Measurements from ENCODE around the gene ARHGAP15. TPM values are rescaled to one million over a fixed set of nuclear protein-coding genes. Genes with fewer than 3 reads are reported as not detected.

The ARHGAP15 gene
- polyA plus RNA-seq, 1 donor = 16.4 TPM

DNA sequence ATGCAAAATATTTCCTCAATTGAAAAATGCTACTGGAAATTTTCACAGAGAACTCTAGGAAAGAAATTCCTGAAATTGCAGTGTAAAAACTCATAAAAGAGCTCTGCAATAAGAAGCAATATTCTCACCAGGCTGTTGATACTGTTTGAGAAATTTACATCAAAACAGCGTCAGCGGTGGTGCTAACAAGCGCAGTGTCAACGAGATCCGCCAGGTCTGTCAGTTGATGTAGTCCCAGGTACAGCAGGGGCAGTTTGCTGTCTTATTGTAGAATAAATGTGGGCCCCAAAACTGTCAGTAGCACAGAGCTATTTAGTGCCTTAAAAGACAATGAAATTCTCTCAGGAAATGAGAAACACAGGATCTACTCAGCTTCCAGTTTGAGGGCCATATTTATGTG, 611.2 kb downstream of the ARHGAP15 start:
- no peaks in the 10 kb centered on the region for H3K4me1 ChIP-seq (ENCODE audit: control insufficient read depth, insufficient read depth, low read length)
- H3K9me3 ChIP-seq (ENCODE audit: control insufficient read depth, low read depth, low read length) = no peaks in the 10 kb centered on the region
- H3K36me3 ChIP-seq (ENCODE audit: control insufficient read depth, insufficient read depth, low read length) = no peaks in the 10 kb centered on the region
- WGBS (ENCODE audit: insufficient coverage, low lambda C conversion rate) = 97% methylated on average over 5 of the region's 5 CpGs
- H3K4me3 ChIP-seq (ENCODE audit: low read length) = no peak overlapping the region
- no peak for DNase-seq
- no peak overlapping the region for H3K27ac ChIP-seq (ENCODE audit: low read length)
- H3K27me3 ChIP-seq (ENCODE audit: control insufficient read depth, insufficient read depth, low read length) = no peaks in the 10 kb centered on the region

DNA sequence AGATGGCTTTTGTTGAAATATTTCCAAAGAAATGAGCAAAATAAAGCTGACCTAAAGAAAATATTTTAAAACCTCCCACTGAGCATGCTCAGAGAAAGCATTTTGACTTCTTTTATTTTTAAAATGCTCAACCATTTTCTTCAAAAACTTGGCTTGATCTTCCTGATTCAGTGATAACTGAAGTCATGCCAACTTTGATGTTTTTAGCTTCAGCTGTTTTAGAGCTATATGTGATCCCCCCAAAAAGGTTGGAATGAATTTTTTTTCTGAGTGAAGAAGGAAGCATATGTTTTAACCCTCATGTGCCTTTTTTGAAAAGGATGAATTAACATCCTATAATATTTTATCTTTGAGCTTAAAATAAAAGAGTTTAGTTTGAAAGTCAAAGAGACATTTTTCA, 612.0 kb downstream of the ARHGAP15 start:
- Histone ChIP-seq H3K36me3 (ENCODE audit: control insufficient read depth, insufficient read depth, low read length) (no peaks in the 10 kb centered on the region), H3K27me3 (ENCODE audit: control insufficient read depth, insufficient read depth, low read length) (no peaks in the 10 kb centered on the region), H3K27ac (ENCODE audit: low read length) (no peak overlapping the region), H3K4me1 (ENCODE audit: control insufficient read depth, insufficient read depth, low read length) (no peaks in the 10 kb centered on the region), H3K4me3 (ENCODE audit: low read length) (no peak overlapping the region), H3K9me3 (ENCODE audit: control insufficient read depth, low read depth, low read length) (no peaks in the 10 kb centered on the region)
- DNase-seq = no peak

DNA sequence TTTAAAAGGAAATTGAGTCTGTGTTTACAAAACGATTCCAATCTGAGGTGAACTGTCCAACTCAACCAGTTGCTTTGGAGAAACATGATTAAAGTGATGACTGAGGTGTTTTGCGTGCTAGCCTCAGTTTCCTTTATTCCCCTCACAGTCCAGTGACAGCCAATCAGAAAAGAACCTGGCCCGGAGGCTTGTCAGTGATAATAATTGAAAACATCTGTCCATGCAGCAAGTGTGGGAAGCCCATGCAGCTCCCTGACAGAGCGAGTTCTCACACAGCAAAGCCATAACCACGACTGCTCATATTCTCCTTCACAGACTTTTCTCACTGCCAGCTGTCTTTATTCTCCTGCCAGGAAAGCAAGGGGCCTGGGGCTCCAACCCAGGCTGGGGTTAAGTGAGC, 613.4 kb downstream of the ARHGAP15 start:
- Histone ChIP-seq H3K9me3 (ENCODE audit: control insufficient read depth, low read depth, low read length) (no peaks in the 10 kb centered on the region), H3K27me3 (ENCODE audit: control insufficient read depth, insufficient read depth, low read length) (no peaks in the 10 kb centered on the region), H3K4me3 (ENCODE audit: low read length) (no peak overlapping the region), H3K27ac (ENCODE audit: low read length) (no peak overlapping the region), H3K4me1 (ENCODE audit: control insufficient read depth, insufficient read depth, low read length) (no peaks in the 10 kb centered on the region), H3K36me3 (ENCODE audit: control insufficient read depth, insufficient read depth, low read length) (no peaks in the 10 kb centered on the region)
- no peak for DNase-seq
- 83% methylated on average over 1 of the region's 5 CpGs for WGBS (ENCODE audit: insufficient coverage, low lambda C conversion rate)

DNA sequence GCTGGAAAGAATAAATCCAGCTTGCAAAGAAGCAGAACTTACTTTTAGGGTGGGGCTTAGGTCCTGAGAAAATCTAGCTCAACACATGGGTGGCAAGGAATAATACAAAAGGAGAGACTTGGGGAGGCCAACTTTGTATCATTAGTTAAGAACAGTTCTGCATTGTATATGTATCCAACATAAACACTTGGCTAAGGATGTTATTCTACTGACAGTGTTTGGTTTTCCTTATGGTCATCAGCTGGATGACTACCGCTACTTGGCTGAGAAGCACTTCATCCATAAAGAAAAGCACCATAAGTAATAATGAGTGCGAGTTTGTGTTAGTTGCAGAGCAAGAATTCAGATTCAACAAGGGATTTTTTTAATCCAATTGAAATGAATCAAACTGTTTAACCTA, 614.9 kb downstream of the ARHGAP15 start:
- Histone ChIP-seq H3K4me3 (ENCODE audit: low read length) (no peak overlapping the region), H3K27me3 (ENCODE audit: control insufficient read depth, insufficient read depth, low read length) (no peaks in the 10 kb centered on the region), H3K36me3 (ENCODE audit: control insufficient read depth, insufficient read depth, low read length) (no peaks in the 10 kb centered on the region), H3K27ac (ENCODE audit: low read length) (no peak overlapping the region), H3K4me1 (ENCODE audit: control insufficient read depth, insufficient read depth, low read length) (no peaks in the 10 kb centered on the region), H3K9me3 (ENCODE audit: control insufficient read depth, low read depth, low read length) (no peaks in the 10 kb centered on the region)
- no CpG with 5 or more reads among the region's 2 CpGs for WGBS (ENCODE audit: insufficient coverage, low lambda C conversion rate)
- DNase-seq = no peak

DNA sequence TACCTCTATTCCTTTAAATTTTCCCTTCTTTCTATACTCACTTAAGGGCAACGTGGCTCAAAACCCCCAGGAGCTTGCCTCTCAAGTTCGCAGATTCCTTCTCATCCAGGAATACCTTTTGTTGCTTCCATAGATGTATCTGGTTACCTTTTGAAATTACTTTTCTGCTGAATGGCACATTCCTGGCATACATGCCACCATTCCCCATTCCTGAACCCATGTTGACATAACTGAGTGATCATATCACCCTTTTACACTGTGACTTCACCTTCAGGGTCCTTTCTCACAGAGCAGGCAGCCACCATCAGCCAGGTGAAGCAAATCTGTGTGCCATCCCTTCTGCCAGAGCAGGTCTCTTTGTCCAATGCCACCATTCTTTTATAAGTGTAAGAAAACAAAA, 615.8 kb downstream of the ARHGAP15 start:
- no peaks in the 10 kb centered on the region for H3K9me3 ChIP-seq (ENCODE audit: control insufficient read depth, low read depth, low read length)
- no peak for DNase-seq
- no peaks in the 10 kb centered on the region for H3K4me1 ChIP-seq (ENCODE audit: control insufficient read depth, insufficient read depth, low read length)
- H3K36me3 ChIP-seq (ENCODE audit: control insufficient read depth, insufficient read depth, low read length) = no peaks in the 10 kb centered on the region
- no peaks in the 10 kb centered on the region for H3K27me3 ChIP-seq (ENCODE audit: control insufficient read depth, insufficient read depth, low read length)
- no peak overlapping the region for H3K4me3 ChIP-seq (ENCODE audit: low read length)
- 90% methylated on average over 2 of the region's 2 CpGs for WGBS (ENCODE audit: insufficient coverage, low lambda C conversion rate)
- no peak overlapping the region for H3K27ac ChIP-seq (ENCODE audit: low read length)

DNA sequence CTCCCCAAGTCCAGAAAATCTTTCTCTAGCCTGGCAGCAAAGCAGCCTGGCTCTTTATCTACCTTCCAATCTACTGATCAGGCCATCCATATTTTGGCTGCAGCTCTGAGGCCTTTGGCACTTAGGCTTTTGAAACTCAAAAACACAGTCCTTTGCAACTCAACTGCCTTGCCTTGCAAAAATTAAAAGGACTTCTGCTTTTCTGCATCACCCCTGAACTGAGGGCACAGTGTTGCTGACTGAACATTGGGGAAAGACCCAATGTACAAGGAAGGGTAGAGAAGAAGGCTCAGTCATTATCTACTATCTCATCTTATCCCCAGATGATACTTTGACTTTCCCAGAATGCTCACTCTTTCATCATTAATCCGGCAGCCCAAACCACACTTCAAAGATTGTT, 625.5 kb downstream of the ARHGAP15 start:
- H3K27ac ChIP-seq (ENCODE audit: low read length) = no peak overlapping the region
- H3K27me3 ChIP-seq (ENCODE audit: control insufficient read depth, insufficient read depth, low read length) = no peaks in the 10 kb centered on the region
- no peaks in the 10 kb centered on the region for H3K9me3 ChIP-seq (ENCODE audit: control insufficient read depth, low read depth, low read length)
- no peaks in the 10 kb centered on the region for H3K36me3 ChIP-seq (ENCODE audit: control insufficient read depth, insufficient read depth, low read length)
- H3K4me1 ChIP-seq (ENCODE audit: control insufficient read depth, insufficient read depth, low read length) = no peaks in the 10 kb centered on the region
- H3K4me3 ChIP-seq (ENCODE audit: low read length) = no peak overlapping the region
- no peak for DNase-seq
- 100% methylated on average over 1 of the region's 1 CpG for WGBS (ENCODE audit: insufficient coverage, low lambda C conversion rate)

DNA sequence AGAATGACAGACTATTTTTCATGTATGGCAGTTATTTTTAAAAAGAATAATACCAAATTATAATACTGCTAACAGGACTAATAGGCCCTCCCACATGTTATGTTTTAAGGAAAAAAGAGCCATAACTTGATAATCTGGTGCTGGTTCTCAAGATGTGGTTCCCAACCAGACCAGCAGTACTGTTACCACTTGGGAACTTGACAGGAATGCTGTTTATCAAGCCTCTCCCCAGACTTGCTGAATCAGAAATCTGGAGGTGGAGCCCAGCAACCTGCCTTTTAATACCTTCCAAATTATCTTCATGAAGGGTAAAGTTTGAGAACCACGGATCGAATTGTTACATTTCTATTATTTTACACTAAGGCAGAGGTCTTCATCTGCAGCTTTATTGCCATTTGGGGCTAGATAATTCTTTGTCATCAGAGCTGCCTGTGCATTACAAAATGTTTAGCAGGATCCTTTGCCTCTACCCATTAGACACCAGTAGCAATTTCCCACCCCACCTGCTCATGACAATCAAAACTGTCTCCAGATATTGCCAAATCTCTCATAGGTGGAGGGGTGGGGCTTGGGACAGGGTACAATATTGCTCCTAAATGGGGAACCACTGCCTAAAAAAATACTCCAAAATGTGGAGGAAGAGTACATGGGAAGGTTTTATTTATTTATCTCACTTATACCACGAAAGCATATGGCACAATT, 629.6 kb downstream of the ARHGAP15 start:
- Histone ChIP-seq H3K27ac (ENCODE audit: low read length) (no peak overlapping the region), H3K27me3 (ENCODE audit: control insufficient read depth, insufficient read depth, low read length) (no peaks in the 10 kb centered on the region)
- no CpG with 5 or more reads among the region's 3 CpGs for WGBS (ENCODE audit: insufficient coverage, low lambda C conversion rate)

DNA sequence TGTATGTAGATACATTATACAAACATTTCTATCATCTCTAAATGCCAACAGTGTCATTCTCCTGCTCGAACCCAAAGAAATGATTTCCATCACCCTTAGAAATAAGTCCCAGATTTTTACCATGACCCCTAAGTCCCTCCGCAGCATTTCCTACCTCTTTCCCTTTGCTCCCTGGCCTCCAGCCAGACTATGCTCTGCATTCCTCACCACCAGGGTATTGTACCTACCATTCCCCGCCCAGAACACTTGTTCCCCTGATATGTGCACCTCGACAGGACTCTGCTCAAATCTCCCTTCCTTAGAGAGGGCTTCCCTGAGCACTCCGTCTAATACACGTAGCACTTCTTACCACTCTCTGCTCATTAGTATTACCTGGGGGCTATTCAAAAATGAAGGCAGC, 630.2 kb downstream of the ARHGAP15 start:
- Histone ChIP-seq H3K4me3 (ENCODE audit: low read length) (no peak overlapping the region), H3K27me3 (ENCODE audit: control insufficient read depth, insufficient read depth, low read length) (no peaks in the 10 kb centered on the region), H3K36me3 (ENCODE audit: control insufficient read depth, insufficient read depth, low read length) (no peaks in the 10 kb centered on the region), H3K27ac (ENCODE audit: low read length) (no peak overlapping the region), H3K9me3 (ENCODE audit: control insufficient read depth, low read depth, low read length) (no peaks in the 10 kb centered on the region), H3K4me1 (ENCODE audit: control insufficient read depth, insufficient read depth, low read length) (peaks cover 8% of the 10 kb centered on the region)
- DNase-seq = peak in 1 of 2 donors; percentile 37
- WGBS (ENCODE audit: insufficient coverage, low lambda C conversion rate) = 0% methylated on average over 1 of the region's 6 CpGs

More for the DNA sequence above, 629.6 kb downstream of the ARHGAP15 start:
- H3K4me3 ChIP-seq (ENCODE audit: low read length) = no peak overlapping the region
- H3K9me3 ChIP-seq (ENCODE audit: control insufficient read depth, low read depth, low read length) = no peaks in the 10 kb centered on the region
- peaks cover 4% of the 10 kb centered on the region for H3K4me1 ChIP-seq (ENCODE audit: control insufficient read depth, insufficient read depth, low read length)
- no peaks in the 10 kb centered on the region for H3K36me3 ChIP-seq (ENCODE audit: control insufficient read depth, insufficient read depth, low read length)
- no peak for DNase-seq

DNA sequence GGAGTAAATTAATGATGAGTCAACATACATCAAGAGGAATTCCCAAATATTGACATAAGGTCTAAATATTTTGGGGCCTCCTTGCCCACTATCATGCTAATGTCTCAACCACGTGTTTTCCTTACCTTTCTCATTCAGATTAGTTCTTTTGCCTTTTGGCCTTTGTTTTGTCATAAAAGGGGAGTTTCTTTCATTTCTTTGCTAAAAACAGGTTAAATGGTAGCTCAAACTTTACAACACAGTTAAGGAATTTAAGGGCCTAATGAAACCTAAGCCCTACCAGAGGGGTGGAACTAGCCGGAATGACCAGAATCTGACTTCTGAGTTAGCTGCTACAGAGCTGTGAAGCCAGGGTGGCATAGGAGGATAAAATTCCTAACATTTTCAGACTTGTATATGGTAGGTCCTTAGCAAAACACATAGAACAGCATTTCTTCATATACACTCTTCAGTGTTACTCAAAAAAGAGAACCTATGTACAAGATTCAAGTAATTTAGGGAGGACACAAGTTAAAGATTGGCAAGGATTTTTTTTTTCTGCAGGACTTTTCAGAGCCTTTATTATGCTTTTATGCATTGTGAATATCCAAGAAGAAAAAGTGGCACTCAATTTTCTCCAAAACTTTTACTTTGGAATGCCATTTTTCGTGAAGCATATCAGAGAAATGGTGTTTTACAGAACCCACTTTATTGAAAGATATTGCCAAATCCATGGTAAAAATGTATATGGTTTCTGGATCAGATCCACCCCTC, 633.1 kb downstream of the ARHGAP15 start:
- Histone ChIP-seq H3K36me3 (ENCODE audit: control insufficient read depth, insufficient read depth, low read length) (no peaks in the 10 kb centered on the region), H3K27ac (ENCODE audit: low read length) (no peak overlapping the region), H3K4me3 (ENCODE audit: low read length) (no peak overlapping the region), H3K4me1 (ENCODE audit: control insufficient read depth, insufficient read depth, low read length) (peaks cover 10% of the 10 kb centered on the region), H3K27me3 (ENCODE audit: control insufficient read depth, insufficient read depth, low read length) (no peaks in the 10 kb centered on the region), H3K9me3 (ENCODE audit: control insufficient read depth, low read depth, low read length) (no peaks in the 10 kb centered on the region)
- DNase-seq = no peak
- 69% methylated on average over 2 of the region's 3 CpGs for WGBS (ENCODE audit: insufficient coverage, low lambda C conversion rate)

DNA sequence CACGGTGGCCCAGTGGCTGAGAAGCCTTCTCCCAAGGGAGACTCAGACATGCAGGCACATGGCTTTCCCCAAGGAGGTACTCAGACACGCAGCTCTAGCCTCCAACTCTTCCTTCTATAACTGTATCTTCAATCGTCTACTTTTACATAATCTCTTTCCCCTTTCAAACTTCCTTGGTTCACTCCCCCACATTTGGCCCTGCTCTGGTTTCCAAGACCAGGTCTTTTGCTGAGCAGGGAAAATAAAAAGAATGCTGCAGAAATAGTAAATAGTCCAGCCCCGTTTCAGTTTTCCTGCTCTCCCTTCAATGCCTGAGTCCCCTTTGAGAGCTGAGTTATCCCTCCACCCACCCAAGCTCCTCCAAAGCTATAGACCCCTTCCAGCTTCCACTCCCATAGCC, 635.0 kb downstream of the ARHGAP15 start:
- Histone ChIP-seq H3K27me3 (ENCODE audit: control insufficient read depth, insufficient read depth, low read length) (no peaks in the 10 kb centered on the region), H3K4me1 (ENCODE audit: control insufficient read depth, insufficient read depth, low read length) (peaks cover 10% of the 10 kb centered on the region), H3K27ac (ENCODE audit: low read length) (no peak overlapping the region), H3K4me3 (ENCODE audit: low read length) (no peak overlapping the region), H3K9me3 (ENCODE audit: control insufficient read depth, low read depth, low read length) (no peaks in the 10 kb centered on the region), H3K36me3 (ENCODE audit: control insufficient read depth, insufficient read depth, low read length) (no peaks in the 10 kb centered on the region)
- no peak for DNase-seq
- 67% methylated on average over 2 of the region's 4 CpGs for WGBS (ENCODE audit: insufficient coverage, low lambda C conversion rate)

DNA sequence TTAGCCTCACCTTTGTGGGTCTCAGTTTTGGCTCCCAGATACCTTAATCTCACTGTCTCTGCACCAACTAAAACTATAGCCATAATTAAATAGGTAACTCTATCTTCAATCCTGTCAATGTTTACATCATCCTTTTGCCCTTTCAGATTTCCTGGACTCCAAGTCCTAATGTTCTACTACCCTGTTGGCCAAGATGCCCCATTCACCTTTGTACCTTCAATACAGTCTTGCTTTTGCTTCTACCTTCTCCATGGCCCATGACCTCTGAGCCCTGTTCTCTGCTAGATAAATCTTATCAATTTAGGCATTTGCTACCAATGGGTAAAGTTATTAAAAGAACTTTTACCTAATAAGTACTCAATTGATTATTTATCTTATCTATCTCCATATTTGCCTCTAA, 635.5 kb downstream of the ARHGAP15 start:
- no peak overlapping the region for H3K27ac ChIP-seq (ENCODE audit: low read length)
- DNase-seq = peak; percentile 60 to 82
- H3K4me1 ChIP-seq (ENCODE audit: control insufficient read depth, insufficient read depth, low read length) = peaks cover 10% of the 10 kb centered on the region
- no peaks in the 10 kb centered on the region for H3K9me3 ChIP-seq (ENCODE audit: control insufficient read depth, low read depth, low read length)
- H3K4me3 ChIP-seq (ENCODE audit: low read length) = no peak overlapping the region
- H3K27me3 ChIP-seq (ENCODE audit: control insufficient read depth, insufficient read depth, low read length) = no peaks in the 10 kb centered on the region
- H3K36me3 ChIP-seq (ENCODE audit: control insufficient read depth, insufficient read depth, low read length) = no peaks in the 10 kb centered on the region

Data from large intestine (tissue), 3 donors.